Measurements from ENCODE around the gene B4GALT5. TPM values are rescaled to one million over a fixed set of nuclear protein-coding genes. Genes with fewer than 3 reads are reported as not detected.
"Not testable (repeated sequence)": the region's sequence is repeated elsewhere in the genome, so short reads cannot be mapped to it uniquely, and the experiment has no call there.

Gene B4GALT5
- total RNA-seq, 4 donors from 2014 or later = 4.2 to 10.3 (median 7.1) TPM

GRCh38 chr20:49630396-49630951, 83.2 kb downstream of the B4GALT5 start:
- no peak for DNase-seq (ENCODE audit: low spot score in 2 of 2)
- intact Hi-C loops (cut with DNase I; ENCODE audit: low total_unique reads) = no loop called here
- no peak for TF ChIP-seq CTCF (IDR thresholded peaks at IDR 0.05)
- TF ChIP-seq POLR2A (IDR thresholded peaks at IDR 0.05) = no peak

GRCh38 chr20:49629606-49630005, 84.1 kb downstream of the B4GALT5 start:
- TF ChIP-seq POLR2A (IDR thresholded peaks at IDR 0.05) (no peak), CTCF (IDR thresholded peaks at IDR 0.05) (no peak)
- intact Hi-C loops (cut with DNase I; ENCODE audit: low total_unique reads) = no loop called here
- WGBS, 2 donors = 95% methylated on average over 1 of the region's 1 CpG
- no peak for DNase-seq (ENCODE audit: low spot score in 2 of 2)
- H3K4me3 ChIP-seq (ENCODE audit: low read depth, poor library complexity, severe bottlenecking) = no peak overlapping the region

More at GRCh38 chr20:49630396-49630951, 83.2 kb downstream of the B4GALT5 start:
- WGBS, 2 donors = 61 to 74% methylated on average over 9 to 10 of the region's 10 CpGs
- no peak overlapping the region for H3K4me3 ChIP-seq (ENCODE audit: low read depth, poor library complexity, severe bottlenecking)

- intact Hi-C loops (cut with DNase I; ENCODE audit: low total_unique reads); H3K4me3 ChIP-seq (ENCODE audit: low read depth, poor library complexity, severe bottlenecking); DNase-seq (ENCODE audit: low spot score in 2 of 2): not testable (repeated sequence)
- 82 to 87% methylated on average over 3 of the region's 3 CpGs for WGBS, 2 donors
These were observed 85.4 kb downstream of the B4GALT5 start for GRCh38 chr20:49628280-49628679.

- no peak overlapping the region for H3K4me3 ChIP-seq (ENCODE audit: low read depth, poor library complexity, severe bottlenecking)
- intact Hi-C loops (cut with DNase I; ENCODE audit: low total_unique reads) = no loop called here
- DNase-seq (ENCODE audit: low spot score in 2 of 2) = no peak
- 53 to 68% methylated on average over 6 of the region's 6 CpGs for WGBS, 2 donors
- TF ChIP-seq CTCF (IDR thresholded peaks at IDR 0.05) (no peak), POLR2A (IDR thresholded peaks at IDR 0.05) (no peak)
These were observed 86.3 kb downstream of the B4GALT5 start for GRCh38 chr20:49627329-49627761.

- DNase-seq (ENCODE audit: low spot score in 2 of 2); H3K4me3 ChIP-seq (ENCODE audit: low read depth, poor library complexity, severe bottlenecking); intact Hi-C loops (cut with DNase I; ENCODE audit: low total_unique reads): not testable (repeated sequence)
- 94 to 95% methylated on average over 10 of the region's 10 CpGs for WGBS, 2 donors
These were observed 88.7 kb downstream of the B4GALT5 start for GRCh38 chr20:49624988-49625387.

- intact Hi-C loops (cut with DNase I; ENCODE audit: low total_unique reads) = no loop called here
- WGBS, 2 donors = 87 to 91% methylated on average over 6 of the region's 6 CpGs
- H3K4me3 ChIP-seq (ENCODE audit: low read depth, poor library complexity, severe bottlenecking) = no peak overlapping the region
- no peak for TF ChIP-seq CTCF (IDR thresholded peaks at IDR 0.05)
- TF ChIP-seq POLR2A (IDR thresholded peaks at IDR 0.05) = no peak
- no peak for DNase-seq (ENCODE audit: low spot score in 2 of 2)
These were observed 89.4 kb downstream of the B4GALT5 start for GRCh38 chr20:49624317-49624716.

- TF ChIP-seq CTCF (IDR thresholded peaks at IDR 0.05) (no peak), POLR2A (IDR thresholded peaks at IDR 0.05) (no peak)
- DNase-seq (ENCODE audit: low spot score in 2 of 2) = no peak
- 88 to 96% methylated on average over 1 of the region's 1 CpG for WGBS, 2 donors
- intact Hi-C loops (cut with DNase I; ENCODE audit: low total_unique reads) = no loop called here
- H3K4me3 ChIP-seq (ENCODE audit: low read depth, poor library complexity, severe bottlenecking) = no peak overlapping the region
These were observed 91.4 kb downstream of the B4GALT5 start for GRCh38 chr20:49622243-49622642.

All from lower leg skin (tissue), 4 donors.